ENCODE results near the gene SMCHD1. TPM values are rescaled to one million over a fixed set of nuclear protein-coding genes. Genes with fewer than 3 reads are reported as not detected.

Gene SMCHD1
- total RNA-seq, result 17.5 and 34.1 TPM in 2 replicates

DNA sequence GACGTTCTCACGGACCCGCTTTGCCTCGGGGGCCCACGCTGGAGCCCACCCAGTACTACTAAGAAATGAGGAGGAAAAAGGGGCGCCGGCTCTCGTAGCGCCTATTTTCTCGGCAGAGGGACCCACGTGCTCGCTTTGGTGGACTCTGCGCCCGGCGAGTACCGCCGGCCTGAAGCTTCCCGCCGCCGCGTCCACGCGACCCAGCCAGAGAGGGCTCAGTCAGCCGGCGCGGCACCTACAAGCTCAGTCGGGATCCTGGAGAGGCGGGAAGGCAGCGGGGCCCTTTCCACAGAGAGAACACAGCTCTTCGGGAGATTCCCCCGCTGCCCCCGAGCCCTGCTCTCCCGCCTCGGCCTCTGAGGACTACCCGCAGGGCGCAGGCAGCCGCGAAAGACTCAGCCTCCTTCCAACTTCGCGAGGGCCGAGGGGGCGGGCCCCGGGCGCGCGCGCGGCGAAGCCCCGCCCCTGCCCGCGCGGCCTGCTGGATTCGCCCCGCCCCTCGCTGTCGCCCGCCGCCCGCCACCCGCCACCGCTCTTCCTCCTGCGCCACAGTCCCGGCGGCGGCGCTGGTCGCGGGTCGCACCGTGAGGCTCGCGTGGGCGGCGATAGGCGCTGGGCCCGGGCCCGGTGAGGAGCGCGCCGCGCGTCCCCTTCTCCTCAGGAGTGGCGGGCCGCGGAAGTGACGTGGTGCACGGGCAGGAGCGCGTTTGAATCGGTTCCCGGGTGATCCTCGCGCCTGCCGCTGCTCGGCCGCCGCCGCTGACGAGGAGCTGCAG, at the start of gene SMCHD1:
Gene SMCHD1, plus strand, starts transcription at position 549 of the 776 bp plus-strand sequence. CDS start 350 bp downstream, outside the sequence.

DNA sequence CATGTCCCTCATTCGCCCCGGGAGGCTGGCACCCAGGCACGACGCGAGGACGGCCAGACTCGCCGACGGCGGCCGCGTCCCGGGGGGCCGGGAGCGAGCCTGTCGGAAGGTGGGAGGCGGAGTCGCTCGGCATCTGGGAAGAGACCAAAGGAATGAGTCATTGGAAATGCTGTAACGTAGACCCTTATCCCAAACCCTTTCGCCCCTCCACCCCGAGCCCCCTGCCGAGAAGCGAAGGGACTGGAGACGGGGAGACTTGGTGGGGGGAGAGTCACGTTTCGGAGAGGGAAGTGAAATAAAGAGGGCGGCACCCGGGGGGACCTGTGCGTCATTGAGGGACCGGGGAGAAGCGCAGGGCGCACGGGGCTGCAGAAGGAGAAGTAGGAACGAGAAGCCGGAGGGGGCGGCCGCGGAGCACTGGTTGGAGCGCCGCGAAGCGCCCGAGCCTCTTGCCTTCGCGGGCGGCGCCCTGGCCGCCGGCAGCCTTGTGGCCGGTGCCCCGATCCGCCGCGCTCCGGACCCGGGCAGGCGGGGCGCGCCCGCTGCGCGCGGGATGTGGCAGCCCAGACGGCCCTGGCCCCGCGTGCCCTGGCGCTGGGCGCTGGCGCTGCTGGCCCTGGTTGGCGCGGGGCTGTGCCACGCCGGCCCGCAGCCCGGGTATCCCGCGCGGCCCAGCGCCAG, 191.2 kb downstream of the SMCHD1 start, which contains the start of gene EMILIN2:
Gene EMILIN2, plus strand, starts transcription at position 371 of the 681 bp plus-strand sequence. Its CDS starts 183 bp downstream, at position 554.

Other genes starting within 250 kb of the SMCHD1 start
- 4.9 and 9.3 TPM in 2 replicates for gene METTL4, start 84.2 kb upstream of the SMCHD1 start, total RNA-seq
- 1.0 and 33.2 TPM in 2 replicates for gene NDC80, start 84.2 kb upstream of the SMCHD1 start, total RNA-seq
- gene EMILIN2, start 191.3 kb downstream of the SMCHD1 start, total RNA-seq, result 14.2 and 34.1 TPM in 2 replicates